ENCODE measurements around the gene PPM1L.

DNA sequence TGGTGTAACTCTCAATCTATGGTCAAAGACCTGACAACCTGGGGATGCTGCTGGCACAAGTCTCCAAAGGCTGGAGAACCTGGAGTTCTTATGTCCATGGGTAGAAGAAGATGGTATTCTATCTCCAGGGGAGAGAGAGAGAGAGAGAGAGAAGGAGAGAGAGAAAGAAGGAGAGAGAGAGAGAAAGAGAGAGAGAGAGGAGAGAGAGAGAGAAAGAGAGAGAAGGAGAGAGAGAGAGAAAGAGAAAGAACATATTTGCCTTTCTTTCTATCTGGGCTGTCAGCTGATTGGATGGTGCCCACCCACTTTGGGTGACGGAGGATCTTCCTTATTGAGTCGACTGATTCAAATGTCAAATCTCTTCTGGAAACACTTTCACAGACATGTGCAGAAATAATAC, 84.6 kb downstream of the PPM1L start:
- TF ChIP-seq, protein P1, sequence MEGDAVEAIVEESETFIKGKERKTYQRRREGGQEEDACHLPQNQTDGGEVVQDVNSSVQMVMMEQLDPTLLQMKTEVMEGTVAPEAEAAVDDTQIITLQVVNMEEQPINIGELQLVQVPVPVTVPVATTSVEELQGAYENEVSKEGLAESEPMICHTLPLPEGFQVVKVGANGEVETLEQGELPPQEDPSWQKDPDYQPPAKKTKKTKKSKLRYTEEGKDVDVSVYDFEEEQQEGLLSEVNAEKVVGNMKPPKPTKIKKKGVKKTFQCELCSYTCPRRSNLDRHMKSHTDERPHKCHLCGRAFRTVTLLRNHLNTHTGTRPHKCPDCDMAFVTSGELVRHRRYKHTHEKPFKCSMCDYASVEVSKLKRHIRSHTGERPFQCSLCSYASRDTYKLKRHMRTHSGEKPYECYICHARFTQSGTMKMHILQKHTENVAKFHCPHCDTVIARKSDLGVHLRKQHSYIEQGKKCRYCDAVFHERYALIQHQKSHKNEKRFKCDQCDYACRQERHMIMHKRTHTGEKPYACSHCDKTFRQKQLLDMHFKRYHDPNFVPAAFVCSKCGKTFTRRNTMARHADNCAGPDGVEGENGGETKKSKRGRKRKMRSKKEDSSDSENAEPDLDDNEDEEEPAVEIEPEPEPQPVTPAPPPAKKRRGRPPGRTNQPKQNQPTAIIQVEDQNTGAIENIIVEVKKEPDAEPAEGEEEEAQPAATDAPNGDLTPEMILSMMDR (IDR thresholded peaks at IDR 0.05) = no peak
- no peak for TF ChIP-seq POLR2A (IDR thresholded peaks at IDR 0.05)
